ENCODE results near the gene SULT1A2.
"Not testable (repeated sequence)": the region's sequence is repeated elsewhere in the genome, so short reads cannot be mapped to it uniquely, and the experiment has no call there.

SULT1A2 gene

GRCh38 chr16:28591355-28591754, 5.5 kb downstream of the SULT1A2 start:
- no peak for DNase-seq (ENCODE audit: low read depth in 2 of 2)

GRCh38 chr16:28590384-28591340, 6.2 kb downstream of the SULT1A2 start:
- no peak for DNase-seq (ENCODE audit: low read depth in 2 of 2)

DNA sequence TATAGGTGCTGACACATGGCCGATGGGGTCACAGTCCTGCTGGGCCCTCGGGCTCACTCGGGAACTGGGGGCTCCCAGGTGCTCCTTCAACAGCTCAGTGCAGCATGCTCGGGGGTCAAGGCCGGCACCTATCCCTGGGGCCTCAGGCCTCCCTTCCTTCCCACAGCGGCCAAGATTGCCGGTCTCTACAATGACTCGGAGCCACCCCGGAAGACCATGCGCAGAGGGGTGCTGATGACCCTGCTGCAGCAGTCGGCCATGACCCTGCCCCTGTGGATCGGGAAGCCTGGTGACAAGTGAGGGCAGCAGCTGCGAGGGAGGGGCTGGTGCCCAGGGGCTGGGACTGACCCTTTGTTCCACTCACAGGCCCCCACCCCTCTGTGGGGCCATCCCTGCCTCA, 6.9 kb downstream of the SULT1A2 start:
- no peak for DNase-seq (ENCODE audit: low read depth in 2 of 2)

DNA sequence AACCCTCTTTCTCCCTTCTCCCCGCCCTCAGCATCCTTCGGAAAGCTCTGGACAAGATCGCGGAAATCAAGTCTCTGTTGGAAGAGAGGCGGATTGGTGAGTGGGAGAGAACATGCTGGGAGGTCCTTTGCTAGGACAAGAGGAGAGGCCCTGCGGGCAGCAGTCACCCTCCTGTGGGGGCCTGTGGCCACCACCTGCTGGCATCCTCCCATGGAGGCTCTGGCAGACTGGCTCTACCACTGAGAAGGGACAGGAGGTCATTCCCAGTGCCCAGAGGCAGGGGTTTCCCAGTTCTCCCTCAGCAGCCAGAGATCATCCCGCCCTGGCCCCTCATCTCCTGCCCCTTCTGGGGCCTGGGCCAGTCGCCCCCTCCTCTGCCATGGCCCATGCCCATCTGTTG, 7.8 kb downstream of the SULT1A2 start:
- DNase-seq (ENCODE audit: low read depth in 2 of 2) = no peak

DNA sequence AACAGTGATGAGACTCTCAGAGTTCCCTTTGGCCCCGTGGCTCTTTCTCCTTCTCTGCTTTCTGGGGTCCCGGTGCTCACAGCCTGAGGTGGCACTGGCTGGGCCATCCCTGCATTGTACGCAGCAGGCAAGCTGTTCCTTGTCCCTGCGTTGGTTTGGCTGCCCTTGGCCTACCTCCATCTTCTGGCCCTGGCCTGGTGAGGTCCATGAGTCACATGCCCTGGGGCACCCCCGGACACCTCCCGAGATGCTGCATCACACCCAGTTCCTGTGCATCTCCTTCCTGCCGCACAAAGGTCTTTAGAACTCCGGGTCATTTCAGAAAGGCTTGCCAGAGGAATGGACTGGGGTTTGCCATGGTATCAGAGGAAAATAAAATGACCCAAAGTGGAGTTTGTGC, 9.5 kb downstream of the SULT1A2 start:
- no peak for DNase-seq (ENCODE audit: low read depth in 2 of 2)

DNA sequence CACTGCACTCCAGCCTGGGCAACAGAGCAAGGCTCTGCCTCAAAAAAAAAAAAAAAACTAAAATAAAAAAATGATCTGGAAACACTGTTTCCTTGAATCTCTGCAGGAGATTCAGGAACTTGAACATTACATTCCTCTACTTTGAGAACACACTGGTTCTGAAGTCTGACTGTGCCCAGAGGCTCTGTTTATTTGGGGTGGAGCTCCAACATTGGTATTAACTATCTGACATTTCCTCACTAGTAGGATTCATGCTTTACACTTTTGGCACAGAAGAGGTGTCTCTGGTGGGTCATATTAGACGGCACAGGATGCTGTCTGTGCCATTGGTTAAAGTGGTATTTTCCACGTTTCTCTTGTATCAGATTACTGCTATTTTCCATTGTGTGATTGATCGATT, 10.4 kb downstream of the SULT1A2 start:
- no peak for DNase-seq (ENCODE audit: low read depth in 2 of 2)

DNA sequence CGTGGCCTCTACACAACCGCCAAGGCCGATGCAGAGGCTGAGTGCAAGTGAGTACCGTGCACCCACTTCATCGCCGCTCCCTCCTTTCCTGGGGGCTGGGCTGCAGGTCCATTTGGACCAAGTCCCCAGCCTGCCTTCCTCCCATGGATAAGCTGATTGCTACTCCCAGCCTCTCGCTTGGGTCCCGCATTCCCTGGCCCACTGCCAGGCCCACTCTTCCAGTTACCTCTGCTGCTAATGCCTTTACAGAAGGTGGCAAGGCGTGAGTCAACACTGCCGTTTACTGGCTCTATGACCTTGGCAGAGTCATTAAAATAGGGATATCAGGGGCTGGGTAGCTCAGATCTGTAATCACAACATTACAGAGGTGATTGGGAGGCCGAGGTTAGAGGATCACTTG, 11.2 kb downstream of the SULT1A2 start:
- DNase-seq (ENCODE audit: low read depth in 2 of 2) = no peak

DNA sequence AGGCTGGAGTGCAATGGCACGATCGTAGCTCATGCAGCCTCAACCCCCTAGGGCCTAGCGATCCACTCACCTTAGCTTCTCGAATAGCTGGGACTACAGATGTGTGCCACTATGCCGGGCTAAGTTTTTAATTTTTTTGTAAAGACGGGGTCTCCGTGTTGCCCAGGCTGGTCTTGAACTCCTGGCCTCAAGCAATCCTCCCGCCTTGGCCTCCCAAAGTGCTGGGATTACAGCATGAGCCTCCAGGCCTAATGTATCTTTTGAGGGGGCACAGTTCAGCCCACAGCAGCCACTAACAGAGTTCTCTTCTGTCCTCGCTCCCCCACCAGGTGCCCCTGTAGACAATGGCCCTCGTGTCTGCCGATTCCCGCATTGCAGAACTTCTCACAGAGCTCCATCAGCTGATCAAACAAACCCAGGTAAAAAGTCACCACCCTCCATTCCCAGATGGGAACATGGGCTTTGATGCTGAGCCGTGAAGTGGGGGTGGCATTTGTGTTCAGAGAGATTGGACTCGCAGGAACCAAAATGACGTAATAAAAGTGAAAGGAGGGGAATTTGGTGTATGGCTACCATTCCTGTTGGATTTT, 16.0 kb downstream of the SULT1A2 start:
- DNase-seq (ENCODE audit: low read depth in 2 of 2) = no peak

DNA sequence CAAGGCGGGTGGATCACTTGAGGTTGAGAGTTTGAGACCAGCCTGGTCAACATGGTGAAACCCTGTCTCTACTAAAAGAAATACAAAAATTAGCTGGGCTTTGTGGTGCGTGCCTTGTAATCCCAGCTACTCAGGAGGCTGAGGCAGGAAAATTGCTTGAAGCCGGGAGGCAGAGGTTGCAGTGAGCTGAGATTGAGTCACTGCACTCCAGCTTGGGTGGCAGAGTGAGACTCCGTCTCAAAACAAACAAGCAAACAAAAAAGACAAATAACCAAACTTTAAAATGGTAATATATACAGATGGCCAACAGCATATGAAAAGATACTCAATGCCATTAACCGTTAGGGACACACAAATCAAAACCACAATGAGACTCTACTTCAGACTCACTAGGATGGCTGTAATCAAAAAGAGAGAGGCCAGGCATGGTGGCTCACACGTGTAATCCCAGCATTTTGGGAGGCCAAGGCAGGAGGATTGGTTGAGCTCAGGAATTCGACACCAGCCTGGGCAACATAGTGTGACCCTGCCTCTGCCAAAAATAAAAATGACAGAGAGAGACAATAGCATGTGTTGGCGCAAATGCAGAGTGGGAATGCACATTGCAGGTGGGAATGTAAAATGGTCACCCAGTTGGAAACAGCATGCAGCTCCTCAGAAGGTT, 21.3 kb downstream of the SULT1A2 start:
- DNase-seq (ENCODE audit: low read depth in 2 of 2) = no peak

GRCh38 chr16:28574925-28575324, 21.9 kb downstream of the SULT1A2 start:
- DNase-seq (ENCODE audit: low read depth in 2 of 2) = no peak

GRCh38 chr16:28573738-28574718, 22.8 kb downstream of the SULT1A2 start:
- no peak for DNase-seq (ENCODE audit: low read depth in 2 of 2)

DNA sequence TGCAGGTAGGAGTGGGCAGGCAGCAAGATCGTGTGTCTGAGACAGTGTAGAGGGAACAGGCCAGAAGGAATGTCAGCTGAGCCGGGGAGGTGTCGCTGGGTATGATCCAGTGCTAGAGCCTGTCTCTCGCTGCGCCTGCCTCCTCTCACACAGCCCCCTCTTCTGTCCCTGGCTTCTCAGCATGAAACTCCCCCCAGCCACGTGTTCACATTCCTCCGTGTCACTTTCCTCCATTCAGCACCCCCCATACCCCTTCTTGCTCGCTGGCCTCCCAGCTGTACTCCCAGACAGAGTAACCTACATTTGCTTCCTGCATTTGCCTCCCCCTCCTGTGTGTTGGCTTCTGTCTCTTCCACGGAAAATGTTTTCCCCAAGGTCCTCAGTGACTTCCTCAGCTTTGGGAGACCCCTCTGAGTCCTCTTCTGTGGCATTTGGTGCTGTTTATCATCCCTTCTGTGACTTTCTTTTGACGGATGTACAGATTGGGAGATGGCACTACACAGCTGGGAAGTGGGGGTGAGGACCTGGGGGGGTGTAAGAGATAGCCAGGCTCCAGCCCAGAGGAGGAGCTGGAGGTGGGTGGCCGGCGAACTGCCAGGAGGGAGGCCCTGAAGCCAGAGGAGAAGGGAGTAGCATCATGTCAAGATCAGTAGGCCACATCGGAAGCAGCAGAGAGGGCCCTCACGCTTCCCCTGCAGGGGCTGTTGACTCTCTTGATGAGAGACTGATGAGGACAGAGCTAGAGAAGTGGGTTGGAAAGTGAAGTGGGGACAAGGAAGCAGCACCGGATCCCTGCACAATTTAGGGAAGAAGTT, 23.9 kb downstream of the SULT1A2 start:
- no peak for DNase-seq (ENCODE audit: low read depth in 2 of 2)

- DNase-seq (ENCODE audit: low read depth in 2 of 2) = no peak
These were observed 26.7 kb downstream of the SULT1A2 start for GRCh38 chr16:28569968-28570752.

GRCh38 chr16:28569021-28569420, 27.8 kb downstream of the SULT1A2 start:
- DNase-seq (ENCODE audit: low read depth in 2 of 2) = no peak

DNA sequence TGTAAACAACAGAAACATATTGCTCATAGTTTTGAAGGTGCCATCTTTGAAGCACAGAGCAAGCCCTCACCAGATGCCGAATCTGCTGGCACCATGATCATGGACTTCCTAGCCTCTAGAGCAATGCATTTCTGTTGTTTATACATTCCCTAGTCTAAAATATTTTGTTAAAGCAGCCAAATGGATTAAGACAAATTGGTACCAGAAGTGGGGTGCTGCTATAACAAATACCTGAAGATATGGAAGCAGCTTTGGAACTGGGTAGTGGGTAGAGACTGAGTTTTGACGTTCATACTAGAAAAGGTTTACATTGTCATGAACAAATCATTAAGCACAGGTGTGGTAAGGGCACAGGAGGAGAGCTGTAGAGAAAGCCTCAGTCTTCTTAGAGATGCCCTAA, 29.6 kb downstream of the SULT1A2 start:
- DNase-seq (ENCODE audit: low read depth in 2 of 2) = no peak

GRCh38 chr16:28566233-28566925, 30.5 kb downstream of the SULT1A2 start:
- not testable (repeated sequence) for DNase-seq (ENCODE audit: low read depth in 2 of 2)

DNA sequence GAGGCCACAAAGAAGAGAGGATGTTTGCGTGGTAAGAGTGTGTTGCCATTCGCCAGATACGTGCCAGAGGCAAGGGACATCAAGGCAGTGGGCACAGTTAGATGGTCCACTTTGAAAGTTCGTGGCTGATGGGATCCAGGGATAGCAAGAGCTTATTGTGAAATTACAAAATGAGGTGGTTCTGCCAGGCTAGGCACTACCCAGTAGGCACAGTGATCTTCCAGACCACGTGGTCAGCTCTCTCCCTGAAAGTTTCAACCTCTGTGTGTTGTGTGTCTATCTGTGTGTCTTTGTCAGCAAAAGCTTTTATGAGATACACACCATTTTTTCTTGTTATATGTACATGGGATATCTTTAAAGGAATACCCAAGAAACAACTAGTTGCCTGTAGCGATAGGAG, 33.6 kb downstream of the SULT1A2 start:
- no peak for DNase-seq (ENCODE audit: low read depth in 2 of 2)

- DNase-seq (ENCODE audit: low read depth in 2 of 2) = no peak
These were observed 34.7 kb downstream of the SULT1A2 start for GRCh38 chr16:28562199-28562598.

DNA sequence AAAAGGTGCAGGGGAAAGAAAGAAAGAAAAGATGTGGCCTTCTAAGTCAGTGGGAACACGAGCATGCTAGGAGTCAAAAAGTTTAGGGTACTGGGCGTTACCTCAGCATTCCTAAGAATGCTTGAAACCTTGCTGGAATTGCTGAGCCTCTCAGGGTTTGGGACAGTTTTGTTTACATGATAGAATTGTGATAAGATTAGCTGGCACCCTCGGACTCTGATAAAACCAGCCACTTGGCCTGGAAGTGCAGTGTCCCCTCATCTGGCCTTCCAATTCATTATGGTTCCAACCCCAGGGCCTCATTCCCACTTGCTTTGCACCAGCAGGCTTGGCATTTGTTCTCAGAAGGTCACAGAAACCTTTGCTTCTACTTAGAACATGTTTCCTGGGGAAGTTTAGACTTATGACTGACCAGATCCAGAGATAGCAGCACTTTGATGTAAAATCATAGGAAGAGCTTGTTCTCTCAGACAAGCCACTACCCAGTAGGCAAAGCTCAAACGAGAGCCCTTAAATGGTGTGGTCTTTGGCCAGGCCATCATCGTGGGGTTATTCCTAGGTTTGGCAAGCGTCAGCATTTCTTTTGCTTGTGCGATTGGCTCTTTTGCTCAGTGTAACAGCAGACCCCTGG, 35.2 kb downstream of the SULT1A2 start:
- DNase-seq (ENCODE audit: low read depth in 2 of 2) = no peak

Data from stimulated activated CD4-positive, alpha-beta T cell treated with anti-CD3 and anti-CD28 coated beads, Interleukin-4, amount 100 ng/mL, for 48 hours (primary cell).